ENCODE results near the gene MAP3K5.
"Not testable (repeated sequence)": the region's sequence is repeated elsewhere in the genome, so short reads cannot be mapped to it uniquely, and the experiment has no call there.

MAP3K5 gene

GRCh38 chr6:136720045-136720770 lies 72.1 kb downstream of the MAP3K5 start:
- DNase-seq (ENCODE audit: low spot score), result no peak

- no peak for DNase-seq (ENCODE audit: low spot score)
Observed at GRCh38 chr6:136719280-136720044, 72.8 kb downstream of the MAP3K5 start.

GRCh38 chr6:136718476-136718875 lies 73.8 kb downstream of the MAP3K5 start:
- no peak for DNase-seq (ENCODE audit: low spot score)

- DNase-seq (ENCODE audit: low spot score), result no peak
Observed at GRCh38 chr6:136717716-136717990, 74.6 kb downstream of the MAP3K5 start.

- no peak for DNase-seq (ENCODE audit: low spot score)
Observed at GRCh38 chr6:136716917-136717715, 75.2 kb downstream of the MAP3K5 start.

GRCh38 chr6:136712642-136713041 lies 79.6 kb downstream of the MAP3K5 start:
- not testable (repeated sequence) for DNase-seq (ENCODE audit: low spot score)

- no peak for DNase-seq (ENCODE audit: low spot score)
Observed at GRCh38 chr6:136711644-136712043, 80.6 kb downstream of the MAP3K5 start.

GRCh38 chr6:136710877-136711552 lies 81.3 kb downstream of the MAP3K5 start:
- DNase-seq (ENCODE audit: low spot score), result no peak

- no peak for DNase-seq (ENCODE audit: low spot score)
Observed at GRCh38 chr6:136709429-136709828, 82.8 kb downstream of the MAP3K5 start.

- DNase-seq (ENCODE audit: low spot score), result no peak
Observed at GRCh38 chr6:136706430-136706829, 85.8 kb downstream of the MAP3K5 start.

- DNase-seq (ENCODE audit: low spot score), result no peak
Observed at GRCh38 chr6:136703331-136703865, 88.9 kb downstream of the MAP3K5 start.

GRCh38 chr6:136701045-136701444 lies 91.2 kb downstream of the MAP3K5 start:
- DNase-seq (ENCODE audit: low spot score), result no peak

- no peak for DNase-seq (ENCODE audit: low spot score)
Observed at GRCh38 chr6:136699358-136699757, 92.9 kb downstream of the MAP3K5 start.

GRCh38 chr6:136696783-136697364 lies 95.4 kb downstream of the MAP3K5 start:
- no peak for DNase-seq (ENCODE audit: low spot score)

- DNase-seq (ENCODE audit: low spot score), result no peak
Observed at GRCh38 chr6:136696238-136696637, 96.0 kb downstream of the MAP3K5 start.

GRCh38 chr6:136695412-136695811 lies 96.9 kb downstream of the MAP3K5 start:
- no peak for DNase-seq (ENCODE audit: low spot score)

- DNase-seq (ENCODE audit: low spot score), result no peak
Observed at GRCh38 chr6:136693090-136693489, 99.2 kb downstream of the MAP3K5 start.

GRCh38 chr6:136687894-136688293 lies 104.4 kb downstream of the MAP3K5 start:
- not testable (repeated sequence) for DNase-seq (ENCODE audit: low spot score)

GRCh38 chr6:136685540-136686108 lies 106.7 kb downstream of the MAP3K5 start:
- DNase-seq (ENCODE audit: low spot score), result no peak

GRCh38 chr6:136684466-136684865 lies 107.8 kb downstream of the MAP3K5 start:
- DNase-seq (ENCODE audit: low spot score), result no peak

GRCh38 chr6:136683209-136683941 lies 108.9 kb downstream of the MAP3K5 start:
- no peak for DNase-seq (ENCODE audit: low spot score)
